Ascending aorta (tissue), 2 donors: Measurements from ENCODE around the gene C10orf53. TPM values are rescaled to one million over a fixed set of nuclear protein-coding genes. Genes with fewer than 3 reads are reported as not detected.

Experiments
- DNase-seq, 2 donors: peaks; one replicate each; pipeline ENCODE4 v3.0.0-alpha.2; 2019; ENCODE audit warnings: low spot score in 2 of 2
- H3K27ac ChIP-seq, 2 donors: fragments of 200-600 bp; sonication (generic); one replicate each; pipeline ENCODE4 v1.5.1; 2016 to 2017; ENCODE audit warnings: mild to moderate bottlenecking in 1 of 2
- H3K27me3 ChIP-seq: fragments of 200-600 bp; sonication (generic); one replicate; pipeline ENCODE4 v1.5.1; 2017
- H3K36me3 ChIP-seq, 2 donors: fragments of 200-600 bp; sonication (generic); one replicate each; pipeline ENCODE4 v1.5.1; 2016
- H3K4me1 ChIP-seq, 2 donors: fragments of 200-600 bp; sonication (generic); one replicate each; pipeline ENCODE4 v1.5.1; 2016 to 2017; ENCODE audit warnings: mild to moderate bottlenecking in 1 of 2
- H3K4me3 ChIP-seq, 2 donors: fragments of 200-600 bp; sonication (generic); one replicate each; pipeline ENCODE4 v1.5.1; 2016 to 2017; ENCODE audit warnings: mild to moderate bottlenecking in 1 of 2
- H3K9me3 ChIP-seq, 2 donors: fragments of 200-600 bp; sonication (generic); one replicate each; pipeline ENCODE4 v1.5.1; 2016
- CTCF ChIP-seq, 3 experiments: fragments of 200-600 bp in 2 of 3; fragments of 450-650 bp in 1 of 3; sonication (generic) in 2 of 3; IDR thresholded peaks; one replicate each; pipeline ENCODE4 v1.5.1; 2016 to 2019; ENCODE audit warnings: antibody characterized with exemption in 3 of 3, mild to moderate bottlenecking in 1 of 3, moderate library complexity in 1 of 3
- intact Hi-C: fragments of 100-400 bp; cut with DNase I; formaldehyde crosslinking; loops from one replicate; pipeline ENCODE4 v1.15.1; 2023
- total RNA-seq: library from RNA; depleted of rRNA; stranded (reverse); fragments of >200 nt; gene quantifications from one replicate; pipeline ENCODE4 v1.1.0, GENCODE V29; 2016

C10orf53 gene
- total RNA-seq, 1 donor from 2014 or later, result not detected

GRCh38 chr10:49651039-49651835, 28.2 kb upstream of the C10orf53 start:
- Histone ChIP-seq H3K9me3 (no peaks in the 10 kb centered on the region), H3K36me3 (no peaks in the 10 kb centered on the region), H3K27me3 (no peaks in the 10 kb centered on the region), H3K4me3 (no peak overlapping the region), H3K27ac (no peak overlapping the region), H3K4me1 (no peaks in the 10 kb centered on the region)
- TF ChIP-seq CTCF (IDR thresholded peaks at IDR 0.05), result no peak
- intact Hi-C loops, result no loop called here
- DNase-seq, result peak in 1 of 2 donors; percentile 44

GRCh38 chr10:49651917-49652316, 27.5 kb upstream of the C10orf53 start:
- H3K4me3 ChIP-seq, result no peak overlapping the region
- H3K27ac ChIP-seq, result no peak overlapping the region
- H3K27me3 ChIP-seq, result no peaks in the 10 kb centered on the region
- intact Hi-C loops, result no loop called here
- H3K36me3 ChIP-seq, result no peaks in the 10 kb centered on the region
- DNase-seq, result no peak
- no peak for TF ChIP-seq CTCF (IDR thresholded peaks at IDR 0.05)
- H3K4me1 ChIP-seq, result no peaks in the 10 kb centered on the region
- H3K9me3 ChIP-seq, result no peaks in the 10 kb centered on the region

- DNase-seq, result peak in 1 of 2 donors; percentile 28
- intact Hi-C loops, result no loop called here
- H3K4me1 ChIP-seq, result no peaks in the 10 kb centered on the region
- H3K27ac ChIP-seq, result no peak overlapping the region
- H3K36me3 ChIP-seq, result no peaks in the 10 kb centered on the region
- no peak overlapping the region for H3K4me3 ChIP-seq
- TF ChIP-seq CTCF (IDR thresholded peaks at IDR 0.05), result no peak
- H3K27me3 ChIP-seq, result no peaks in the 10 kb centered on the region
- H3K9me3 ChIP-seq, result no peaks in the 10 kb centered on the region
These were observed 26.8 kb upstream of the C10orf53 start for GRCh38 chr10:49652421-49653272.

- peak in 1 of 2 donors; percentile 42 for DNase-seq
- TF ChIP-seq CTCF (IDR thresholded peaks at IDR 0.05), result no peak
- Histone ChIP-seq H3K4me1 (no peaks in the 10 kb centered on the region), H3K36me3 (no peaks in the 10 kb centered on the region), H3K9me3 (no peaks in the 10 kb centered on the region), H3K27ac (no peak overlapping the region), H3K27me3 (no peaks in the 10 kb centered on the region), H3K4me3 (no peak overlapping the region)
- intact Hi-C loops, result no loop called here
These were observed 26.1 kb upstream of the C10orf53 start for GRCh38 chr10:49653273-49653929.

GRCh38 chr10:49654036-49654693, 25.3 kb upstream of the C10orf53 start:
- intact Hi-C loops, result no loop called here
- no peaks in the 10 kb centered on the region for H3K4me1 ChIP-seq
- DNase-seq, result peak in 1 of 2 donors; percentile 48

More at GRCh38 chr10:49654036-49654693, 25.3 kb upstream of the C10orf53 start:
- H3K4me3 ChIP-seq, result no peak overlapping the region
- no peaks in the 10 kb centered on the region for H3K36me3 ChIP-seq
- peaks cover 0 to 2% of the 10 kb centered on the region in 2 donors for H3K9me3 ChIP-seq
- no peak overlapping the region for H3K27ac ChIP-seq
- H3K27me3 ChIP-seq, result no peaks in the 10 kb centered on the region
- TF ChIP-seq CTCF (IDR thresholded peaks at IDR 0.05), result no peak
